ENCODE data around the gene NIPSNAP3A.

NIPSNAP3A gene

DNA sequence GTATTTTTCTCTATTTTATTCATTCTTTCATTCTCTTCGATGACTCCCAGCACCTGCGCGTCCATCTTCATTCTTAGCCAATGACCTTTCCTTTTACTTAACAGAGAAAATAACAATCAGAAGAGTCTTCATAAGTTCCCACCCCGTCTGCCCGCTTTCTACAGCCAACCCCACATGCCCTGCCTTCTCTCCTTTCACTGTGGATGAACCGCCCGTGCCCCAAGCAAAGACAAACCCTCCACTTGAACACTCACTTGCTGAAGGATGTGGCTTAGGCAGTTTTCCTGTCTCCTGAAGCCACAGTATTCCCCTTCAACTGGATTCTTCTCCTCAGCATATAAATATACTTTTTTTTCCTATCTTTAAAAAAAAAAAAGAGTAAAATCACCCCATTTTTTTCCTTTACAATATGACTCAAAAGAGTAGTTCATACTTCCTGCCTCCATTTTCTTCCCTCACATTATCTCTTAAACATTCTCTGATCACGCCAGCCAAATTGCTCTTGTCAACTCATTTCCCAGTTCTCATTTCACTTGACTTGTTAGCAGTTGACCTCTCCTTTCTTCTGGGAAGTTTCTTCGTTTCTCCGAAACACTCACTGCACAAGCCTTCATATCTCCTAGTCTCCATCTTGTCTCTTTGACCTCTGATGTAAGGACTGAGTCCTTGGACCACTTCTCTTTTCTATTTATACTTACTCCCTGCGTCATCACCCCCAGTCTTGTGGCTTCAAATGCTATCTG is 27.5 kb downstream of the NIPSNAP3A start:
- peak; percentile 78 for DNase-seq (ENCODE audit: low read depth)

DNA sequence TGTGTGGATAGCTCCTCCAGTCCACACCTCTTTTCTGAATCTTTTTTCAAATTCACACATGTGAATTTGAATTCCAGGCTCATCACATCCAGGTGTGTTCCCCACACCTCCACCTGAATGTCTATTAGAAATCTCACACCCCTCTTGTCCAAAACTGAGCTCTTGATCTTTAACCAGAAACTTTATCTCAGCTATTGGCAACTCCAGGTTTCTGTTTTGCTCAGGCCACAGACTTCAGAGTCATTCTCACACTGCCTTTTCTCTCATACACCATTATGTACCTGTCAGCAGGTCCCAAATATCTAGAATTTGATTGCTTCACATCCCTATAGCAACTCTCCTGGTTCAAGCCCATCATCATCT is 28.1 kb downstream of the NIPSNAP3A start:
- no peak for DNase-seq (ENCODE audit: low read depth)

DNA sequence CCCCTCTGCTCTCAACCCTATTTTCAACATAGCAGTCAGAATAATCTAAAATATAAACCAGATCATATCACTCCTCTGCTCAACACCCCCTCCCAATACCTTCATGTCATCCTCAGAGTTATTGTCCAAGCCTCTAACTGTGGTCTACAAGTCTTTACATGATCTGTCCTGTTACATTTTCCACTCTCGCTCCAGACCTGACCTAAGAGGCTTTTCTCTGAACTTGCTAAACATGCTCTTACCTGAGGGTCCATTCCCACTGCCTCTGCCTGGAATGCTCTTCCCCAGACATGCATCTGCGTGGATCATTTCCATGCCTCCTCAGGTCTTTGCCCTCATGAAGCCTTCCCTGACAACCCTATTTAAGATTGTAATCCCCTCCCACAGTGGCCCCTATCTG is 28.5 kb downstream of the NIPSNAP3A start:
- DNase-seq (ENCODE audit: low read depth), result no peak

DNA sequence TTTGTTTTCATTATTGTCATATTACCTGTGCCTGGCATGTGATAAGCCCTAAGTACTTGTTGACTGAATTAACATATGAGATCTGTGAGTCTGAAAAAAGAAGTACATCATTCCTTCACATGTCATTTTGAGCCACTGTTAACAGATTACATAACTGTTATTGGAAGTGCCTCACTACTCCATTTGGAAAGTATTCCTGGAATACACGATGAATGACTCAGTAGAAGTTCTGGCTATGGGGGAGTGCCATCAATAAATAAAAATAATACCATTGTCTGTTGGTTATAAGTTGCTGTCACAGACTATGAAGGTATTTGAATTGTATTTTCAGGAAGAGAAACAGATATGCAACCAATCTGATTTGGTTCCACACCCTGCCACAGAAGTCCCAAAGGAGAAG is 29.3 kb downstream of the NIPSNAP3A start:
- DNase-seq (ENCODE audit: low read depth), result peak; percentile 36

DNA sequence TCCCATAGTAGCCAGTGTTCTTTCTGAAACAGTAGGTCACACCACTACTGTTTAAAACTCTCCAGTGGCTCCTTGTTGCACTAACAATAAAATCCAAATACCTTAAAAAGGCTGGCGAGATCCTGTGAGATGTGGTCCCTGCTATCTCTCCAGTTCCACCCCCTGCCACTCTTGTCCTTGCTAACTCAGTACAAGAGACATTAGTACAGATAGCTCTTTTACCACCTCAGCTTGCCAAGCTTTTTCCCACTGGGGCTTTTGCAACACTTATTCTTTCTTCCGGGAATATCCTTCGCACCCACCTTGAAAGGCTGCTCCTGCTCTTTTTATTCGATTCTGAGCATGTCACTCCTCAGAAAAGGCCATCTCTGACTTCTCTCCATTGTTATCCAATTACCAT is 31.3 kb downstream of the NIPSNAP3A start:
- no peak for DNase-seq (ENCODE audit: low read depth)

DNA sequence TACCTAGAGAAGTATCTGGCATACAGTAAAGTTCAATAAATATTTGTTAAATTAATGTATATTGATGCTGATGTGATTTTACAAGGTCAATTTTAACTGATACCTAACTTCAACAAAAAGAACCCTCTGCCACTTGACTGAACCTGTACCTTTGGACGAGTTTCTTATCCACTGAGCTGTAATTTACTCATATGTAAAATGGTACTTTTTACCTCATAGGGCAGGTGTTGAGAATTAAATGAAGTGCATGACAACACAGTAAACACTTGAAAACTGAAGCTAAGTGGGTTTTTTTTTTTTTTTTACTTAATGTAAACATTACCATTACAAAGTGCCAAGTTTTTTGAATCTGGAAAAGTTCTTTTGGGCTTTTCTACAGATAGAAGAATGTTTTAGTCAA is 31.9 kb downstream of the NIPSNAP3A start:
- no peak for DNase-seq (ENCODE audit: low read depth)

DNA sequence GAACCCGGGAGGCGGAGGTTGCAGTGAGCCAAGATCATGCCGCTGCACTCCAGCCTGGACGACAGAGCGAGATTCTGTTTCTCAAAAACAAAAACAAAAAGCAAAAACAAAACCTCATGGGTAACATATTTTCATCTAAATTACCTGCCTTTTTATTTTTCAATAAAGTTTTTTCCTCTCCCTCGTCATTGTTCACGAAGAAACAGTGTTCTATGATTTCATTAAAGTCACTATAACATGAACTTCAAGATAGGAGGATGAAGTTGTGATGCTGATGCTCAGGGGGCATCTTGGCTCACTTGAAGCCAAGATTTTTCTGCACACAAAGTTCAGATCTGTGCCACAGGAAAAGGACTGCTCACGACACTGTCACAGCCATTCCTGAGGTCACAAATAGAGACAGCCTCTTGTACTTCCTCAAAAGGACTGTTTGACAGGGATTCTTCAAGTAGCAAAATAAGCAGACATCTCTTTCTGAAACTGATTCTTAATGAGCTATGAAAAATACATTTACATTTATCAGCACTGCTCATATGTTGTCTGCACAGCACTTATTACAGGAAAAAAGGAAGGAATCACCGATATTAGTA is 32.6 kb downstream of the NIPSNAP3A start:
- no peak for DNase-seq (ENCODE audit: low read depth)

DNA sequence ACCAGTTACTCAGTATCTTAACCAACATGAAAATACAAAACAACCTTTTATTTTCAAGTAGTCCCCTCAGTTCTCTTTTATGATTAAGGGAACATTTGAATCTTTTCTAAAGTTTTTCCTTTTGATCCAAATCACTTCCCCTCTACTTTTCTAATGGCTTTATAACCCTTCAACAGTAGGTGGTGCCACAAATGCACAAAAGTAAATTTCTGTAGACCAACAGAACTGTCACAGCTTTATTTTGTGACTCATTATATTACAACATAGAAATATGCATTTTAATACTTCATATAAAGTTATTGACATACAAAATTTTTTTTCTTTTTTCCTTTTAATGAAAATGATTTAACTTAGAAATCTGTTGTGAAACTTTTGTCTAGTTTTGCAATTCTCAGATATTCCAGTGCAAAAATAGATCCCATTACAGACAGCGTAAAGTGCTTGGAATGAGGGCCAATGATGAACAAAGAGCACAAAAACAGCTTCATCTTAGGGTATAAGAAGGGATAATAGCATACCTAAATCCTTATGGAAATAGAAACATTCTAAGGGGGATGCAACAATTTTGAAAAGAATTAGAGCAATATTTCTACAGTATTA is 33.4 kb downstream of the NIPSNAP3A start:
- peak; percentile 38 for DNase-seq (ENCODE audit: low read depth)

DNA sequence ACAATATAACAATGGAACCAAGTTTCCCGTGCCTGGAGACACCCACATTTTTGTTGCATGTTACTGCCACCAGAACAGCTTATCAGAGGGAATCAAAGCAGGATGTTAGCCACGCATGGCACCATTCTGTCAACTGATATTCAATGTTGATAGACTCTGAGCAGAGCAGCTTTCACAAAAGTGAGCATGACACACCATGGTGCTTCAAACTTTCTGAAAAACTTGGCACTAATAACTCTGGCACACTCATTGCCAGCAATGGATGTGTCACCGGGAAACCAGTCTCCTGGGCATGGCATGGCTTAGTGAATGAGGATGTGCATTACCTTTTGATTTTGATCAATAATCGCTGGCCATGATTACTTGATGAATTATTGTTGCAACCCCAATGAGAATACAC is 36.1 kb downstream of the NIPSNAP3A start:
- DNase-seq (ENCODE audit: low read depth), result no peak

DNA sequence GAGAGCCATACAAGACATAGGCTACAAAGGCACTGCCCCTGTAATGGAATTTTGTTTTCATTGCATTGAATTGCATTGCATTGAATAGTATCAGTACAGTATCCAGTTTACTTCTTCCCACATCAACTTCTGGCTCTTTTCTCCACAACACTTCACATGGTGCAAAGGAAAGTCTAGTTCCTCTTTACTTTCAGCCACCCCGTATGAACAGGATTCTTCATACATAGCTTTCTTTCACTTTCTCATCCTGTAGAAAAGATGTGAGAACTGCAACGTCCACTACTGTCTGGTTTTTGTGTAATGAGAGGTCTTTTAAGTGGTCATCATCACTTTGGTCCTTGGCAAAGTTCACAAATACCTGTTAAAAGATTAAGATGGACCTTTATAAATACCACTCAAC is 36.6 kb downstream of the NIPSNAP3A start:
- no peak for DNase-seq (ENCODE audit: low read depth)

DNA sequence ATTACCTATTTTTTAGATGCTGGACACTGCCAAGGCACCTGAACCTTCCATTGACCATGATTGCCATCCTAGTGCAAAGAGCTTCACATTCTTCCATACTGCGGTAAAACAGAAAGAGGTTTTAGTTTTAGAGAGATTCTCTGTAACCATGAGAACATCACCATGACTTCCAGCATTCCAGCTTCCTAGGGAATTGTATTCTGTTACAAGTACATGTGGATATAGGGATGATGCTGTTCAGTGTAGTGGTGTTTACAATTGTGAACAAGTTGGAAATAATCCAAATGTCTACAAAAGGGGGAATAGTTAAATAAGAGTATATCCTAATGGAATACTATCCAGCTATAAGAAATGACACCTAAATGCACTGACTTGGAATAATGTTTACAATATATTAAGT is 38.8 kb downstream of the NIPSNAP3A start:
- DNase-seq (ENCODE audit: low read depth), result no peak

DNA sequence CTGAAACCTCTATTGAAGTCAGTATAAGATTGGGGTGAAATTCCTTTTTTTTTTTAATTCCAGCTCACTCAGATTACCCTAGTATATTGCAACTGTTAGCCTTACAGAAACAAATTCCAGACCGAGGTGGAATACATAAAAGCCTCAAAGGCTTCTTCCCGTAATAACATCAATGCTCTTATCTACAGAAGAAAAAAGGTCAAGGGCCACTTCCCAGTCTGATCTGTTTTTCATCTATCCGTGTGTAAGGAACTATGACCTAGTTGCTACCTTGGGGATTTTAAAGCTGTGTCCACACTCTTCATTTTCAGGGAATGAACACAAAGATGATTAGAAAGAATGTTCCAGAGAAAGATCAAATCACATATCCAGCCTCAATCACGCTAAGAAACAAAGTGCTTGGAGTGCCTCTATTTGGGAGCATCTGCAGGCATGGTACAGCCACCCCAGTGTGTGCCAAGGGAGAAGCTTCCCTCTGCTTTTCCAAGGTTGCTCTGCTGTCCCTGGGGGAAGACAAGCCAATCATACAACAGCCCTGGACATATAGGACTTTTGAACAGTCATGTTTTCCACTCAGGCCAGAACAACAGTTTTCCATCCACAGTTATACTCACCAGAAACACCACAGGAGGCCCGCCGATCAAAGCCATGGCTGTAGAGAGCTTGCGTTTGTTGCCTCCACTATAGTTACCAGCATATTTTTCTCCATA is 40.0 kb downstream of the NIPSNAP3A start:
- peak; percentile 69 for DNase-seq (ENCODE audit: low read depth)

DNA sequence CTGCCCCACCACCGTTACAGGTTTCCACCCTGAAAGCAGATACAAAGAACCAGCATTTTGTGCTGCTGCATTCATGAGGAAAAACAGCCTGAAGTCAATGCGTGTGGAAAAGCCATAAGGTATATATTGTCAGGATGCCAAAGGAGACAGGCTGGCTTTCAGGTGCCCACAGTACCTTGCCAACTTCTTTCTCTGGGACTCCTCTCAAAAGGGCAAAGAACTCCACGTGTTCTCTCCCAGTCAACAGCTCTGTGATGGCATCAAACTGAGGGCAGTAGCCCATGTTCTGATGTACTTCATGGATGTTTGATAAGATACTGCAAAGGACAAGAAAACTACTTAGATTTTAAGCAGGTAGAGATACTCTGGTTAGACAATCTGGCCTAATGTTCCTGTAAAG is 40.8 kb downstream of the NIPSNAP3A start:
- no peak for DNase-seq (ENCODE audit: low read depth)

DNA sequence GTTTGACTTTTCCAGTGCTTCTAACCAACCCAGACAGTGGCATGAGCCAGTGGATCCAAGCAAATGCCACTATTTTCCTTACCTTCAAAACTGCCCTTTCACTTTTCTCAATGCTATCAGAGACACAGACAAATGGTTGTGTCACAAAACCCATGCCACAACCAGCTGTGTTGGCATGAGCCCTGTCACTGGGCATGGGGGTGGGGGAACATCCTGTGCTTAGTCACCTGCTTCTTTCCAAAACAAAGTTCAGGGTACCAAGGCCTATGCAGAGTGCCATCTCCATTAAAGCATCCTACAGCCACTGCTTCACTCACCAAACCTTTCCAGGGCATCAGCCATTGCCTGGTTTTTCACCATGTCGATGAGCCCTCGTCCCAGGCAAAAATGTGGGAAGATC is 46.6 kb downstream of the NIPSNAP3A start:
- DNase-seq (ENCODE audit: low read depth), result no peak

DNA sequence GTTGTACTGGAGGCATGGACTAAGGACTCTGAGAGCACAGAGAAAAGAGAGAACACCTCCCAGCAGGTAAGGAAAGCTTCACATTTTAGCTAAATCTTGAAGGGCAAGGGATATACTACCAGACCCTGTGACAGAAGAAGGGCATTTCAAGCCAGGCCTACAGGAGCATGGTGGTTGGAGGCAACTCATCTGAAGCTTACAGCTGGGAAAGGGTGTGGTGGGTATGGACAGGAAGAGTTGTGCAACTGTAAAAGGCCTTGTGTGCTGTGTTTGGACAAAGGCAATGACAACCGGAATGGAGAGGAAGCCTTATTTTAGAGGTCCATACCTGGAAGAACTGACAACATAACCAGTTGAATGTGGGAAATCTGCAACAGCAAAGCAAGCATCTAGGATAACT is 47.6 kb downstream of the NIPSNAP3A start:
- DNase-seq (ENCODE audit: low read depth), result no peak

DNA sequence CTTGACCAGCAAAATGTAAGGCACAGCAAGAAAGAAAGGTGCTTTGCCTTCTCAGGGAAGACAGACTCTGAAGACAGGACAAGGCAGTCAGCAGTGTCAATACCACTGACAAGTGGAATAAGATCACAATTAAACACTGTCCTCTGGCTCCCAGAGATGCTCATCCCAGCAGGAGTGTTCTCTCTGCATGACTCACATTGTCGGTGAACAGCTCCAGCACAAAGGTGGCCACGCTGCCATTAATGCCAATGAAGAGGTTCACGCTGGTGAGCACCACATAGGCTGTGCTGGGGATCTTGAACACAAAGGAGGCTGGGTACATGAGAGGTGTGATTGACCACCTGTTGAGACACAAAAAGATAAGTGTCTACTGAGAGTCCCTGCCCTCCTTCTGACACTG is 48.4 kb downstream of the NIPSNAP3A start:
- no peak for DNase-seq (ENCODE audit: low read depth)

DNA sequence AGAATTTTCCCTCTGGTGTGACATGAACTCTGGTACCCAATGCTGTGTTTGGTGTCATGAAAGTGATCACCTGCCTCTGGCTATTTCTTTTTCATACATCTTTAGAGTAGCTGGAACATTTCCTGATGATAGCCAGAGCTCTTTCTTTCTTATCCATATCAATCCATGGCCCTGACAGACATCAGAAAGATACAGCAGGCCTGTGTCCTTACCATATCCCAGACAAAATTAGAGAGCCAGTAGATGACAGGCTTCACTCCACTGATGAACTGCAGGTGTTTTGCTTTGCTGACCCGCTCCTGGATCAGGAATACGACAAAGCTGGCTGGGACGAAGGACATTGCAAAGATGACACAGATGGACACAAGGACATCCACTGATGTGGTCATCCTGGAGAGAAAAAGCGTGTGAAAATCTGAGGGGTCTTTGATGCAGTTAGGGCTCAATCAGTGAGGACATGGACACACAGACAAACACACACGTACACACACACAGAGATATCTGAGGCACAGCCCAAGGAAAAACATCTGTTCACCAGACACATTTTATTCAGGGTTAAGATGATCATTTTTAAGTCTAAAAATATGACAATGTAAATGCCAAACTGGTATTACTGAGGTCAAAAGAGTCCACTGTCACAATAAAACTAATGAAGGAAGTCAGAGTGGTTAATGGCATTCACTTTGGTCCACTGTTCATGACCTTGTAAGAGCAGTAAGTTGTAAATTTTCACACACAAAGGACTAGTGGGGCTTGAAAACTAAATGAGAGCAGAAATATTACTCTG is 50.9 kb downstream of the NIPSNAP3A start:
- no peak for DNase-seq (ENCODE audit: low read depth)

DNA sequence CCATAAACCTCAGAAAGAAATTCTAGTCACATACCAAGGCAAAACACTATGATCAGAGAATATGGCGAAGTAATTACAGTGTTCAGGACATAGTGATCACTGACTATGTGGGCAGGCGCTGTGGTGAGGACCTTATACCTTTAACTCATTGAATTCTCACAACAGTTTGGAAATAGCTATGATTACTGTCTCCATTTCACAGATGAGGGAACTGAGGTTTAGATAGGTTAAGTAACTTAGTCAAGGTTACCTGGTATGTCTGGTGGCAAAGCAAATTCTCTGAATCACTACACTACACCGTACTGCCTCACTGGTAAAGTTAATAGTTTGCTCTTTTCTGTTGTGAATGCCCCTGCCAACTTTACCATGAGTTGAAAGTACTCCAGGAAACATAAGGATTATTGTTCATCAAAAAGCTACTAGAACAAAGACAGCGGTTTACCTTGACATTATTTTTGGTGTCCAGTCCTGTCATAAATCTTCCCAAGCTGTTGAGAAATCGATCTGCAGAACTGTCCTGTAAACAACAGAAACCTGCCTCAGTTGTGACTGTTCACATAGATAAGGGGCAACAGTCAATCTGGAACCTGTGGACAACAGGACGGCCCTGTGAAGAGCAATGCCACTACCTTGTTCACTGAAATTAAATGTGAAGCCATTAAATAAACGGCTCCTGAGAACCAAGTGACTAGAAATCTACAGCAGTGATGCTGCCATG is 52.7 kb downstream of the NIPSNAP3A start:
- no peak for DNase-seq (ENCODE audit: low read depth)

DNA sequence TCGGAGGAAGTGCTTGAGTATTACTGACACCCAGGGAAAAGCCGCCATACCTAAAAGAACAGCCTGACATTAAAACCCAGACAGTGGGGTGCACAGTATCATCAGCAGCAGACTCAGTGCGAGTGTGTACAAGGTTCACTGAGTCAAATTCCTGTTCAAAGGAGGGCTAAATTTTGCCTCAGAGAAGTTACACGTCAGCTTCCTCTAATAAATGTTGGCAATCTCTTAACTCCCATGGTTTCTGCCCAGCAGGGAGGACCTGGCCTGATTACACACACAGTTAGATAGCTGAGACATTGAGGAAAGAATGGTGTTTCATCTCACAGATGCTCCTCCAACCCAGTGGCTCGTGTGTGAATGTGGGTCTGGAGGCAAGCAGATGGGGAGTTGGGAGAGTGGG is 54.6 kb downstream of the NIPSNAP3A start:
- no peak for DNase-seq (ENCODE audit: low read depth)

DNA sequence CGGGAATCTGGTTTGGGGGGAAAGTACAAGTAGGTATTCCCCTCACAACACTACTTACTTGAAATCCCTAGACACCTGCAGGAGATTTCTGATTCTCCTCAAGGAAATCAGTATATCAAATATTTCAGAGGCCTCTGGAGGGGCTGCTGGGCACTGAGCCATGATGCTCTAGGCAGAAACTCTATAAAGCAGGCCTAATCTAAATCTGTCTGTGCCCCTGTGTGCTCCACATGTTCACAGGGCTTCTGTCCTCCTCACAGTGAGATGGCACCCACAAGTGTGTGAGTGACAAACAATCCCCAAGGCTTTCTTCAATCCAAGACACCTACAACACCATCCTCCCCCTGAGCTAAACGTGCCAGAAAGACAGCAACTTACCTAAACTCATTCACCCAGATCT is 55.4 kb downstream of the NIPSNAP3A start:
- DNase-seq (ENCODE audit: low read depth), result no peak

DNA sequence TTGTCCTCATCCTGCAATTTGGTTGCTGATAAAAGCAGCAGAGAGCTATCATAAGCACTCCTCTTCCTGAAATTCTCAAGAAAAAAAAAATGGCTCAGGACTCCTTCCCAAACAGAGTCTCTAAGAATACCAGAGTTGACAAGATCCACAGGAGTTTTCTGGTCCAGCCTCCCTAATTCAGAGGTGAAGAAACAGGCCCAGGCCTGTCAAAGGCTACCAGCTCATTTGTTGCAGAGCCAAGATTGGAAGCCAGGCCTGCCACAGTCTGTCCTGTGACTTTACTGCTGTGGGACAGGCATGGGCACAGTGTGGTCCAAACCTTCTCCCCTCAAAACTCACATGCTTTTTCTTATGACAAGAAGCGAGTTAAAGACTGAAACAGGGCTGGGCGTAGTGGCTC is 58.0 kb downstream of the NIPSNAP3A start:
- DNase-seq (ENCODE audit: low read depth), result no peak
